HG03457 (cell line): ENCODE results near the gene SEMA4D.

Experiments used
- ATAC-seq: cut with Tn5 transposase; IDR thresholded peaks from one replicate; pipeline ENCODE4 v1.9.1; 2021; ENCODE audit warnings: moderate number of reproducible peaks; ENCODE audit not compliant: unreplicated experiment

SEMA4D gene

DNA sequence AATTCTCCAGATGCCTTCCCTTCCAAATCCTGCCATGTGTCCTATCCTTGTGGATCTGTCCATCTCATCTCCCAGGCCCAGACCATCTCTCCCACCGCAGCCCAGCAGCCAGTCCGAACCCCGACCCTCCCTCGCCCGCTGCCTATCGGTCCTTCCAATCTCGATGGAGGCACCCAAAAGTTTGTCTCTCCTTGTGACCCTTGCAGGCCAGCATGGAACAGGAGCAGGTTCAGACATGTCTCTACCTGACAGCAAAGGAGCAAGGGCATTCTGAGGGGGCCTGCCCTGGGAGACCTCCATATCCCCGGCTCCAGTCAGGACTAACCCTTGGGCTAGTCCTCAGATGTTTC, 51.0 kb downstream of the SEMA4D start:
- ATAC-seq = no peak

DNA sequence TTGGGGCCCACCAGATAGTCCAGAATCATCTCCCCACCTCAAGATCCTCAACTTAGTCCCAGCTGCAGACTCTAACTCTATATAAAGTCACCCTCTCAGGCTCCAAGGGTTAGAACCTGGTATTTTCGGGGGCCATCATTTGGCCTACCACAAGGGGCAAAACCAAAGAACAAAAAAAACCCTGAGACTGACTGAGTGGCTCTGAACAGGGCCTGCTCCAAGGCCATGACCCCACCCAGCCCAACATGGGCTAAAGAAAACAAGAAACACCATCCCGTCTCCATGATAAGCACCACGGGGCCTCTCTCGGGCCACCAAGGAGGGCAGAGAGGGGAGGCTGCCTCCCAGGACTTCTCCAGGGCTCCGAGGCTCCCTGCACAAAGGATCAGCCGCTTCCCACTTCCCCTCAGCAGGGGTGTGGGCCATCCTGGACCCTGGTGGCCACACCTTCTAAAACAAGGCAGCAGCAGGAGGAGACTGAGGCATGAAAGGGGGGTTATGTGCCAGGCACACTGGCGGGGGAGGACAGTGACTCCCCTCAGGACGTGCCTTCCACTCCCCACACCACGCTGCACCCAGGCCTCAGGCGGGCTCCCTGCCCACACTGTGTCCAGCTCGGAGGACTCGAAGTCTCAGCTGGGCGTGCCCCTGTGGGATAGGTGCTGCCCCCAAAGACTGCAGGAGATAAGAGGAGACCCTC, 51.5 kb downstream of the SEMA4D start:
- no peak for ATAC-seq

- no peak for ATAC-seq
Measured at GRCh38 chr9:89445801-89446251, 52.1 kb downstream of the SEMA4D start.

DNA sequence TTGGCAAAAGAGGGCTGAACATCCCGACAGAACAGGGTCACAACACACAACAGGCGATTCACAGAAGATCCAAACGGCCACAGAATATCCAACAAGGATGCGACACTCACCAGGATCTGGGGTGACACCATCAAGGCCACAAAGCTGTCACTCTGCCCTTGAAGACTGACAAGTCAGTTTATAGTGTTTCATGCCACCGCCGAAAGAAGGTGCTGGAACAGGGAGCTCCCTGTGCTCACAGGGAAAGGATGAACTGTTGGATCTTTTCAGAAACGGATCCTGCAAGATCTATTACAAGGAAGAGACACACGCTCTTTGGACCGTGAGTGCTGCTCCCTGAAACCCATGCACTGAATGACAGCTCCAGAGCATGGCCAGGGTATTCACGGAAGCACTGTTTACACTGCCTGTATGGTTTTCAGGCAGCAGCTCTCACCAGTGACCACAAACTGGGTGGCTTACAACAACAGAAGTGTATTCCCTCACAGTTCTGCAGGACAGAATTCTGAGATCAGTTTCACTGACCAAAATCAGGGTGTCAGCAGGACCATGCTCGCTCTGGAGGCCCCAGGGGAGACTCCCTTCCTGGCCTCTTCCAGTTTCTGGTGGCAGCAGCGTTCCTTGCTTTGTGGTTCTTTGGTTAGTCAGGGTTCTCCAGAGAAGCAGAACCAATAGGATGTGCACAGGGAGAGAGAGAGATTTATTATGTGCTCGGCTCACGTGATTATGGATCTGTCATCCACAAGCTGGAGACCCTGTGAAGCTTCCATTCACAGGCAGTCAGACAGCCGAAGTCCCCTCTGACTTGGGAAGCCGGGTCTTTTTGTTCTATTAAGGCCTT, 52.8 kb downstream of the SEMA4D start:
- ATAC-seq = no peak

DNA sequence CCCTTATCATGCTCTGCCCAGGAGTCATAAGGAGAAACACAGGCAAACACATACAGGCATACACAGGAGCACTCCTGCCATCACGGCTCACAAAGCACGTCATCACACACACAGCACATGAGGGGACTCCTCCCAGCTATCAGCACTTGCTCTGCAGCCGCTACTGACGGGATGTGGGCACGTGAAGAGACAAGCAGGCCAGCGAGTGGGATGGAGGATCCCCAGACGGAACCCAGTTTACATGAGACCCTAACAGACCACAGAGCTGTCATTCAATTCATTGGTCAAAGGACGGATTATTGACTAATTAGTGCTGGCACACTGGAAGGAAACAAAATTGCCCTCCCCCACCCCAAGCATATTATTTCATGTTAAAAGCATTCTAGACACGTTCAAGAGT, 53.6 kb downstream of the SEMA4D start:
- no peak for ATAC-seq

DNA sequence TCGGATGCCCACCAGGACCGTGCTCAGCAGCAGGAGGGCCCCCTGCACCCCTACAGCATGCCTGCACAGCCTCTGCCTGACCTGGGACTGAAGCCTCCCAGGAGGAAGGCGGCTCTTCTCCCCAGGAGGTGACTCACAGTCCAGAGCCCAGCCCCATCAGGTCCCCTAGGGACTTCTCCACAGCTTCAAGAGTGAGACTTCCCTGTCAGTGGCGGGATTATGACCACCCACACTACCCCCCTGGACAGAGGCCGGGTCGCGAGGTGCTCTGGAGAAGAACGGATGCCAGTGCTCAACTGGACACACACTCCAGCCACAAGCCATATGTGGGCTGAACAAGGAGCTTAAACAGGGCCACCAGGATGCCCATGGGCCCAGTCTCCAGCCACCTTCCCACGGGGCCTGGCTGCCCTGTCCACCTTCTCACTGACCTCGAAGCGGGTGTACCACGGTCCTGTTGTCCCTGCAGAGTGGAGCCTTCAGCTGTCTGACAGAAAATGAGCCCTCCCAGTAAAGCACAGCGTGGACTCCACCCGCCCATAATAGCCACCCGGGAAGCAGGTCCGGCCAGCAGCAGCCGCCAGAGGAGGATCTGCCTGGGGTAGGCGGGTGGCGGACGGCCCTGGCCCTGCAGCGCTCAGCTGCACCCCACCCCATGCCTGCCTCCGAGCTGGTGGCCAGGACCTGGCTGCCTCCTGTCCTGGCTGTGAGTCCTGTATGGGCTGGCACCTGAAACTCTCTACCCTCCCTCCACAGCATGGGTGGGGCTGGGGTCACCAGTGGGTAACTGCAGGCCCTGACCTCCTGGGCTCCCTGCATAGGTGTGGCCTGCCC, 54.7 kb downstream of the SEMA4D start:
- no peak for ATAC-seq

- no peak for ATAC-seq
Measured at GRCh38 chr9:89442501-89442978, 55.4 kb downstream of the SEMA4D start.

DNA sequence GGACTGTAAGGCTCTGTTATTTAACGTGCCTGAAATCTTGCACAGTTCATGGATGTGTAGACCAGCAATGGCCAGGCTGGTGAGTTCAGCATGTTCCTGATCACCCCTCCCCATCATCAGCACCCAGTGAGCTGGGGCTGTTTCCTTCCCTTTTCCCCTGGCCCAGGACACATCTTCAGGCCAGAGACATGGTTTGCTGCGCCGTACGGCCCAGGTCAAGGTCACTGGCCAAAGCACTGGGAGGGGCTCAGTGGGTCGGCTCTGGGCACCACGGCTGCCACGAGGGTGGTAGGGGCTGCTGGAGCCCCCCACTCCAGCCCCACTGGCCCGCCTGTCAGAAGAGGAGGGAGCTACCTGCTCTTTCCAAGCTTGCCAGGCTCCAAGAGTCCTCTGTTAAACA, 55.9 kb downstream of the SEMA4D start:
- no peak for ATAC-seq

GRCh38 chr9:89441655-89441970, 56.3 kb downstream of the SEMA4D start:
- no peak for ATAC-seq

GRCh38 chr9:89440951-89441654, 56.8 kb downstream of the SEMA4D start:
- ATAC-seq = no peak

DNA sequence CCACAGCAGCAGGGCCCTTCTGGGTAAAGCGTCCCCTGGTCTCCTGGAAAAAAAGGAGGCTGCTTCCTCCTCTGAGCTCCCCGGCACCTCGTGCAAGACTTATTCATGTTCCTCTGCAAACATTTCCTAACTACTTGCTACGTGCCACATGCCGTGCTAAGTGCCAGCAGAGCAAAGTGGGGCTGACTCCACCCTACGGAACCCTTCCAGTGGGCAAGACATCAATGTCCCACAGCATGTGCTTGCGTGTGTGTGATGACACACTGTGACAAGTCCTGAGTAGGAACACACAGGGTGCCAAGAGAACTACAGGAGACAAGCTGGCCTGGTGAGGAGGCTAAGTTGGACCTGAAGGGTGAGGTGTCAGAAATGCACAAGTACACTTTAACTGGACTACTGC, 57.4 kb downstream of the SEMA4D start:
- no peak for ATAC-seq

- no peak for ATAC-seq
Measured at GRCh38 chr9:89440046-89440445, 57.9 kb downstream of the SEMA4D start.

GRCh38 chr9:89439571-89439970, 58.3 kb downstream of the SEMA4D start:
- no peak for ATAC-seq

- no peak for ATAC-seq
Measured at GRCh38 chr9:89438194-89438593, 59.7 kb downstream of the SEMA4D start.

DNA sequence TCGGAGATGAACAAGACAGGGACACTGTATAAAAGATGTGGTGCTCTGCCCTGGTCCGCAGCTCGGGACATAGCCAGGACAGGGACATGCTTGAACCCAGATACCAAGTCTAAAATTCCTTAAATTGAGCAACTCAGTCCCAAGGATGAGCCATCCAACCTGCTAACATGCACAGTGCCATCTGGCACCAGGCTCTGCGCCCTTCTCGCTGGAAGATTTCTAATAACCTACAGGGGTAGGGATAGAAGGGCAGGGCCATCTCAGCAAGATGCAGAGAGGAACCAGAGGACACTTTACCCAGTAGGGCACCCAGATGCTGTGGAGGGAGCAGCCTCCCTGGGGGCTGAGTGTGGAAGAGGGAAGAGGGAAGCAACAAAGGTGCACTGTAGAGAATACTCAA, 60.1 kb downstream of the SEMA4D start:
- no peak for ATAC-seq

GRCh38 chr9:89436963-89437625, 60.8 kb downstream of the SEMA4D start:
- ATAC-seq = no peak

GRCh38 chr9:89436326-89436725, 61.6 kb downstream of the SEMA4D start:
- ATAC-seq = no peak

GRCh38 chr9:89435071-89435823, 62.7 kb downstream of the SEMA4D start:
- ATAC-seq = no peak

GRCh38 chr9:89434636-89435035, 63.3 kb downstream of the SEMA4D start:
- ATAC-seq = no peak

- no peak for ATAC-seq
Measured at GRCh38 chr9:89433826-89434225, 64.1 kb downstream of the SEMA4D start.
